ENCODE results near the gene SUCLA2.

The SUCLA2 gene

GRCh38 chr13:47896546-47896945, 104.5 kb downstream of the SUCLA2 start:
- DNase-seq (ENCODE audit: low read depth in 1 of 2, low spot score in 1 of 2): no peak
- Histone ChIP-seq H3K27ac (replicated peaks) (no peak overlapping the region), H3K27me3 (ENCODE audit: insufficient read depth, poor library complexity, severe bottlenecking) (no peaks in the 10 kb centered on the region), H3K4me3 (replicated peaks; ENCODE audit: insufficient read depth, low read length) (no peak overlapping the region)
- no peak for TF ChIP-seq POLR2AphosphoS5 (IDR thresholded peaks at IDR 0.05; ENCODE audit: low read depth)
- no peak for TF ChIP-seq CTCF (IDR thresholded peaks at IDR 0.05; ENCODE audit: insufficient read depth, low read length)
- no peak for TF ChIP-seq GABPA (IDR thresholded peaks at IDR 0.05; ENCODE audit: low read depth)
- TF ChIP-seq, protein P1, sequence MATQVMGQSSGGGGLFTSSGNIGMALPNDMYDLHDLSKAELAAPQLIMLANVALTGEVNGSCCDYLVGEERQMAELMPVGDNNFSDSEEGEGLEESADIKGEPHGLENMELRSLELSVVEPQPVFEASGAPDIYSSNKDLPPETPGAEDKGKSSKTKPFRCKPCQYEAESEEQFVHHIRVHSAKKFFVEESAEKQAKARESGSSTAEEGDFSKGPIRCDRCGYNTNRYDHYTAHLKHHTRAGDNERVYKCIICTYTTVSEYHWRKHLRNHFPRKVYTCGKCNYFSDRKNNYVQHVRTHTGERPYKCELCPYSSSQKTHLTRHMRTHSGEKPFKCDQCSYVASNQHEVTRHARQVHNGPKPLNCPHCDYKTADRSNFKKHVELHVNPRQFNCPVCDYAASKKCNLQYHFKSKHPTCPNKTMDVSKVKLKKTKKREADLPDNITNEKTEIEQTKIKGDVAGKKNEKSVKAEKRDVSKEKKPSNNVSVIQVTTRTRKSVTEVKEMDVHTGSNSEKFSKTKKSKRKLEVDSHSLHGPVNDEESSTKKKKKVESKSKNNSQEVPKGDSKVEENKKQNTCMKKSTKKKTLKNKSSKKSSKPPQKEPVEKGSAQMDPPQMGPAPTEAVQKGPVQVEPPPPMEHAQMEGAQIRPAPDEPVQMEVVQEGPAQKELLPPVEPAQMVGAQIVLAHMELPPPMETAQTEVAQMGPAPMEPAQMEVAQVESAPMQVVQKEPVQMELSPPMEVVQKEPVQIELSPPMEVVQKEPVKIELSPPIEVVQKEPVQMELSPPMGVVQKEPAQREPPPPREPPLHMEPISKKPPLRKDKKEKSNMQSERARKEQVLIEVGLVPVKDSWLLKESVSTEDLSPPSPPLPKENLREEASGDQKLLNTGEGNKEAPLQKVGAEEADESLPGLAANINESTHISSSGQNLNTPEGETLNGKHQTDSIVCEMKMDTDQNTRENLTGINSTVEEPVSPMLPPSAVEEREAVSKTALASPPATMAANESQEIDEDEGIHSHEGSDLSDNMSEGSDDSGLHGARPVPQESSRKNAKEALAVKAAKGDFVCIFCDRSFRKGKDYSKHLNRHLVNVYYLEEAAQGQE (IDR thresholded peaks at IDR 0.05; ENCODE audit: insufficient replicate concordance, low read depth): no peak
- TF ChIP-seq SPI1 (IDR thresholded peaks at IDR 0.05; ENCODE audit: borderline replicate concordance, low read depth): no peak

- no peak overlapping the region for H3K27ac ChIP-seq (replicated peaks)
- no peak overlapping the region for H3K4me3 ChIP-seq (replicated peaks; ENCODE audit: insufficient read depth, low read length)
- no peak for DNase-seq (ENCODE audit: low read depth in 1 of 2, low spot score in 1 of 2)
- TF ChIP-seq POLR2AphosphoS5 (IDR thresholded peaks at IDR 0.05; ENCODE audit: low read depth) (no peak), CTCF (IDR thresholded peaks at IDR 0.05; ENCODE audit: insufficient read depth, low read length) (no peak), GABPA (IDR thresholded peaks at IDR 0.05; ENCODE audit: low read depth) (no peak), SPI1 (IDR thresholded peaks at IDR 0.05; ENCODE audit: borderline replicate concordance, low read depth) (no peak)
- TF ChIP-seq, protein P1 (IDR thresholded peaks at IDR 0.05; ENCODE audit: insufficient replicate concordance, low read depth): no peak
- no peaks in the 10 kb centered on the region for H3K27me3 ChIP-seq (ENCODE audit: insufficient read depth, poor library complexity, severe bottlenecking)
These were observed 105.0 kb downstream of the SUCLA2 start for GRCh38 chr13:47896111-47896510.

DNA sequence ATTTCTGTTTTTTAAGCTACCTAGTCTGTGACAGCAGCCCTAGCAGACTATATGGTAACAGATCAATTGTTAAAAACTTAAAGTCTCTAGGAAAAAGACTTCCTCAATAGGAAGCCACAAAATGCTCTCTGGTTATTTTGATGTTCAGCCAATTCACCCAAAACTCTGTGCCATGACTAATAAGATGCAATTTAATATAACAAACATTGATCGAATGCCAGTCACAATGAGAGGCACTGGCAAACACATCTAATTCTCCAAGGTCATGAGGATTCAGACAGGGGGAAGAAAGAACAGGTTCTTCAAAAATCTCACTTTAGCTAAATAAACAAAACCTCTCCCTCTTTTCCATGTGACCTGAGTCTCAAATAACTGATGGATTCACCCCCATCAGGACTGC, 107.5 kb downstream of the SUCLA2 start:
- H3K27me3 ChIP-seq (ENCODE audit: insufficient read depth, poor library complexity, severe bottlenecking): no peaks in the 10 kb centered on the region
- TF ChIP-seq POLR2AphosphoS5 (IDR thresholded peaks at IDR 0.05; ENCODE audit: low read depth): no peak
- no peak for TF ChIP-seq SPI1 (IDR thresholded peaks at IDR 0.05; ENCODE audit: borderline replicate concordance, low read depth)
- TF ChIP-seq CTCF (IDR thresholded peaks at IDR 0.05; ENCODE audit: insufficient read depth, low read length): no peak
- TF ChIP-seq, protein P1 (IDR thresholded peaks at IDR 0.05; ENCODE audit: insufficient replicate concordance, low read depth): no peak
- no peak for TF ChIP-seq GABPA (IDR thresholded peaks at IDR 0.05; ENCODE audit: low read depth)
- no peak overlapping the region for H3K4me3 ChIP-seq (replicated peaks; ENCODE audit: insufficient read depth, low read length)
- no peak overlapping the region for H3K27ac ChIP-seq (replicated peaks)
- no peak for DNase-seq (ENCODE audit: low read depth in 1 of 2, low spot score in 1 of 2)

All from HL-60 (cell line).